Ecto neural progenitor cell (in vitro differentiated cells): ENCODE results near the gene ATG3.
"Not testable (repeated sequence)": the region's sequence is repeated elsewhere in the genome, so short reads cannot be mapped to it uniquely, and the experiment has no call there.

Experiments
- DNase-seq: peaks from one replicate; pipeline ENCODE4 v3.0.0-alpha.2; 2018; ENCODE audit warnings: low spot score

ATG3 gene

GRCh38 chr3:112497897-112498548 lies 63.7 kb downstream of the ATG3 start:
- DNase-seq, result no peak

- DNase-seq, result no peak
These were observed 65.2 kb downstream of the ATG3 start for GRCh38 chr3:112496366-112497067.

GRCh38 chr3:112494448-112494767 lies 67.4 kb downstream of the ATG3 start:
- DNase-seq, result not testable (repeated sequence)

- DNase-seq, result no peak
These were observed 69.6 kb downstream of the ATG3 start for GRCh38 chr3:112492124-112492523.

GRCh38 chr3:112491373-112491772 lies 70.4 kb downstream of the ATG3 start:
- DNase-seq, result no peak

- no peak for DNase-seq
These were observed 71.9 kb downstream of the ATG3 start for GRCh38 chr3:112489674-112490479.

- DNase-seq, result no peak
These were observed 74.8 kb downstream of the ATG3 start for GRCh38 chr3:112486811-112487505.

GRCh38 chr3:112484352-112484751 lies 77.4 kb downstream of the ATG3 start:
- no peak for DNase-seq

GRCh38 chr3:112482675-112483074 lies 79.1 kb downstream of the ATG3 start:
- DNase-seq, result no peak
